Calu3 (cell line): ENCODE results near the gene LLGL1. TPM values are rescaled to one million over a fixed set of nuclear protein-coding genes. Genes with fewer than 3 reads are reported as not detected.

Source experiments
- BruUV-seq: library from RNA; stranded (reverse); fragments of 400-500 nt; replicated peaks from 2 replicates; lab custom pipeline; 2021; lab: Mats Ljungman, UMichigan
- CTCF ChIA-PET: fragments of 300-600 bp; sonication (Branson Sonifier 250); formaldehyde crosslinking; loops from one replicate; lab custom pipeline; 2022; ENCODE audit warnings: antibody characterized with exemption; lab: Charles Lee
- DNase-seq: peaks from one replicate; pipeline ENCODE4 v3.0.0; 2022
- H3K27ac Mint-ChIP-seq: one replicate; pipeline ENCODE4 v1.8.0; 2022; ENCODE audit warnings: mixed read lengths; ENCODE audit not compliant: unreplicated experiment
- H3K27me3 Mint-ChIP-seq: one replicate; pipeline ENCODE4 v1.8.0; 2022; ENCODE audit warnings: mixed read lengths; ENCODE audit not compliant: unreplicated experiment
- H3K36me3 Mint-ChIP-seq: one replicate; pipeline ENCODE4 v1.8.0; 2022; ENCODE audit warnings: mild to moderate bottlenecking, moderate library complexity, mixed read lengths; ENCODE audit not compliant: insufficient read depth, unreplicated experiment
- H3K4me1 Mint-ChIP-seq: one replicate; pipeline ENCODE4 v1.8.0; 2022; ENCODE audit warnings: mild to moderate bottlenecking, low read depth, mixed read lengths; ENCODE audit not compliant: unreplicated experiment
- H3K4me3 Mint-ChIP-seq: one replicate; pipeline ENCODE4 v1.8.0; 2022; ENCODE audit warnings: mild to moderate bottlenecking, low read depth, moderate library complexity, mixed read lengths; ENCODE audit not compliant: unreplicated experiment
- H3K9me3 Mint-ChIP-seq: one replicate; pipeline ENCODE4 v1.8.0; 2022; ENCODE audit warnings: low read depth, mixed read lengths; ENCODE audit not compliant: unreplicated experiment
- intact Hi-C: fragments of 100-400 bp; cut with micrococcal nuclease; formaldehyde crosslinking; loops from one replicate; pipeline ENCODE4 v1.10.0; 2022; ENCODE audit not compliant: unreplicated experiment
- total RNA-seq: library from RNA; stranded (reverse); gene quantifications from 2 replicates; pipeline ENCODE4 v1.2.3, GENCODE V29; 2022
- TF ChIP-seq, protein P1 (sequence below): fragments of 200-600 bp; IDR thresholded peaks from one replicate; pipeline ENCODE4 v1.8.0; 2022; ENCODE audit warnings: antibody characterized with exemption; ENCODE audit not compliant: unreplicated experiment

LLGL1 gene
- total RNA-seq, 1 experiment from 2014 or later = 10.0 TPM

DNA sequence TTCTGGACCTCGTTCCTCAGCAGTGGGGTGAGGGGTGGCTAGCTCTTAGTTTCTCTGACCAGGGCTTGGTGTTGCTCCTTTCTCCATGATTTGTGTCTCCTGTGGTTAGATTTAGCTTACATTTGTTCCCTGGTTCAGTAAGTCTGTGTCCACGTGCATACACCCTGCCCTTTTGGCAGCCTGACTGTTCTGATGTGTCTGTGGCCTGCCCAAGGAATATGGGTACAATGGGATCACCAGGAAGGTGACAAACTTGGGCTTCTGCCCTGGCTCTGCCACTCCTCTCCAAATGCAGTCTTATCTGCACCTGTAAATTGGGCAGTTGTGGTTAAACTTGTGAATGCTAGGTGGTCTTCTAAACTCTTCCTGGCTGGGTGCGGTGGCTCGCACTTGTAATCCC, 24.3 kb upstream of the LLGL1 start:
- no peak overlapping the region for H3K27ac Mint-ChIP-seq
- TF ChIP-seq, protein P1, sequence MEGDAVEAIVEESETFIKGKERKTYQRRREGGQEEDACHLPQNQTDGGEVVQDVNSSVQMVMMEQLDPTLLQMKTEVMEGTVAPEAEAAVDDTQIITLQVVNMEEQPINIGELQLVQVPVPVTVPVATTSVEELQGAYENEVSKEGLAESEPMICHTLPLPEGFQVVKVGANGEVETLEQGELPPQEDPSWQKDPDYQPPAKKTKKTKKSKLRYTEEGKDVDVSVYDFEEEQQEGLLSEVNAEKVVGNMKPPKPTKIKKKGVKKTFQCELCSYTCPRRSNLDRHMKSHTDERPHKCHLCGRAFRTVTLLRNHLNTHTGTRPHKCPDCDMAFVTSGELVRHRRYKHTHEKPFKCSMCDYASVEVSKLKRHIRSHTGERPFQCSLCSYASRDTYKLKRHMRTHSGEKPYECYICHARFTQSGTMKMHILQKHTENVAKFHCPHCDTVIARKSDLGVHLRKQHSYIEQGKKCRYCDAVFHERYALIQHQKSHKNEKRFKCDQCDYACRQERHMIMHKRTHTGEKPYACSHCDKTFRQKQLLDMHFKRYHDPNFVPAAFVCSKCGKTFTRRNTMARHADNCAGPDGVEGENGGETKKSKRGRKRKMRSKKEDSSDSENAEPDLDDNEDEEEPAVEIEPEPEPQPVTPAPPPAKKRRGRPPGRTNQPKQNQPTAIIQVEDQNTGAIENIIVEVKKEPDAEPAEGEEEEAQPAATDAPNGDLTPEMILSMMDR = no peak
- CTCF ChIA-PET = no interaction called here
- no peak for DNase-seq
- H3K27me3 Mint-ChIP-seq = no peaks in the 10 kb centered on the region
- no TSS peak for BruUV-seq
- H3K36me3 Mint-ChIP-seq = peaks cover 10% of the 10 kb centered on the region
- H3K4me1 Mint-ChIP-seq = no peaks in the 10 kb centered on the region
- no peaks in the 10 kb centered on the region for H3K9me3 Mint-ChIP-seq
- no peak overlapping the region for H3K4me3 Mint-ChIP-seq
- intact Hi-C loops = no loop called here

DNA sequence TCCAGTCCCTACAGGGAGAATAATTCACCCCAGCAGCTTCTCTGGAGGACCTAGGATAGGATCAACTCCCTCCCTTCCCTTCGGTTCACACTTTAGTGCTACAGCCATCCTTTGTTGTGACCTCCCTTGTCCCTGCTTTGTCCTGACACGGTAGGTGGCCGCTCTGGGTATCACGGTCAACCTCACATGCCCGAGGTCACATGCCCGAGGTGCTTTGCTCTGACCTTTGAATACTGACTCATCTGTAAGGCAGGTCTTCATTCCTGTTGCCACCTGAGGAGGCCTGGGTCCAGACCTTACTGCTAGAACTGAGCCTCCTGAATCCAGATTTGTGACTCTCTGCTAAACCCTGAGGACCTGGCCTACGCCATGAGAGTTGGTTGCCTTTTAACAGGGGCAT, 22.1 kb upstream of the LLGL1 start:
- CTCF ChIA-PET = no interaction called here
- Mint-ChIP-seq H3K9me3 (no peaks in the 10 kb centered on the region), H3K36me3 (peaks cover 14% of the 10 kb centered on the region), H3K4me3 (no peak overlapping the region), H3K27ac (no peak overlapping the region), H3K4me1 (no peaks in the 10 kb centered on the region), H3K27me3 (no peaks in the 10 kb centered on the region)
- TF ChIP-seq, protein P1 = no peak
- DNase-seq = no peak
- no TSS peak for BruUV-seq
- intact Hi-C loops = no loop called here

GRCh38 chr17:18205861-18206260, 19.6 kb upstream of the LLGL1 start:
- TF ChIP-seq, protein P1 = no peak
- intact Hi-C loops = no loop called here
- DNase-seq = no peak
- Mint-ChIP-seq H3K27ac (no peak overlapping the region), H3K27me3 (no peaks in the 10 kb centered on the region), H3K9me3 (no peaks in the 10 kb centered on the region), H3K4me1 (no peaks in the 10 kb centered on the region), H3K36me3 (peaks cover 25% of the 10 kb centered on the region), H3K4me3 (no peak overlapping the region)
- CTCF ChIA-PET = no interaction called here
- no TSS peak for BruUV-seq

DNA sequence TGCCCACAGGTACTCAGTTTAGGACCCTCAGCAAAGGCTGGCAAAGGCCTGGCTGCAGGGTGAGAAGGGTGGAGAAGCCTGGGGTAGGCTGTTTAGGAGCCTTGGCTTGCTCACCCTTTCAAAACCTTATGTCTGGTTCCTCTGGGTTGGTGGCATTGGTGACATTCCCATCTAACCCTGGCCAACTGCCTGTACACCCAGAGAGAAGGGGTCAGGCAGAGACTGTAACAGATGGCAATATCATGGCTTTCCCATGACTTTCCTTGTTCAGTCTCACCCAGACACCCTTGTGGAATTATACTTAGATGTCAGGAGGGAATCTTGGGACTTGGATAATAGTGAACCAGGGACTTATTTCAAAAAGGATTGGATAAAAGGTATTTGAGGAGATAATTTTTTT, 18.5 kb upstream of the LLGL1 start:
- H3K36me3 Mint-ChIP-seq = peaks cover 25% of the 10 kb centered on the region
- no peaks in the 10 kb centered on the region for H3K9me3 Mint-ChIP-seq
- DNase-seq = no peak
- no peaks in the 10 kb centered on the region for H3K4me1 Mint-ChIP-seq
- no peak overlapping the region for H3K27ac Mint-ChIP-seq
- H3K4me3 Mint-ChIP-seq = no peak overlapping the region
- CTCF ChIA-PET = no interaction called here
- BruUV-seq = no TSS peak
- intact Hi-C loops = no loop called here
- no peaks in the 10 kb centered on the region for H3K27me3 Mint-ChIP-seq
- TF ChIP-seq, protein P1 = no peak

DNA sequence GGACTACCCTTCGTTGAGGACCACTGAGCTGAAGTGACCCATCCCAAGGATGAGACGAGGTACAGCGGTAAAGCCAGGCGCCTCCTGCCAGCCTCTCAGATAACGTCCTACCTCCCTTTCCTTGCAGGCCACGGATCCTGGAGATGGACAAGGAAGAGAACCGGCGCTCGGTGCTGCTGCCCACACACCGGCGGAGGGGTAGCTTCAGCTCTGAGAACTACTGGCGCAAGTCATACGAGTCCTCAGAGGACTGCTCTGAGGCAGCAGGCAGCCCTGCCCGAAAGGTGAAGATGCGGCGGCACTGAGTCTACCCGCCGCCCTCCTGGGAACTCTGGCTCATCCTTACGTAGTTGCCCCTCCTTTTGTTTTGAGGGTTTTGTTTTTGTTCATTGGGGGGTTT, 17.3 kb upstream of the LLGL1 start:
- Mint-ChIP-seq H3K9me3 (no peaks in the 10 kb centered on the region), H3K27me3 (no peaks in the 10 kb centered on the region), H3K27ac (no peak overlapping the region), H3K36me3 (peaks cover 25% of the 10 kb centered on the region), H3K4me3 (no peak overlapping the region), H3K4me1 (no peaks in the 10 kb centered on the region)
- CTCF ChIA-PET = no interaction called here
- no peak for DNase-seq
- intact Hi-C loops = no loop called here
- no TSS peak for BruUV-seq
- TF ChIP-seq, protein P1 = no peak
